Mesenchymal stem cell (in vitro differentiated cells and primary cell): ENCODE data around the gene CCT5.
"Not testable (repeated sequence)": the region's sequence is repeated elsewhere in the genome, so short reads cannot be mapped to it uniquely, and the experiment has no call there.

ENCODE experiments used
- DNase-seq: peaks from one replicate; pipeline ENCODE4 v3.0.0-alpha.2; 2013
- H2AFZ ChIP-seq: one replicate; pipeline ENCODE4 v1.6.1; 2013; ENCODE audit warnings: low read depth, mild to moderate bottlenecking, control low read depth, inconsistent platforms, low read length, moderate library complexity
- H2AK5ac ChIP-seq: 2 replicates; pipeline ENCODE4 v1.6.1; 2013; ENCODE audit warnings: low read length, moderate library complexity, mild to moderate bottlenecking, inconsistent platforms; ENCODE audit not compliant: severe bottlenecking
- H2BK120ac ChIP-seq: one replicate; pipeline ENCODE4 v1.6.1; 2013; ENCODE audit warnings: low read depth, mild to moderate bottlenecking, inconsistent platforms, low read length, moderate library complexity
- H2BK12ac ChIP-seq, 2 experiments: one replicate each; pipeline ENCODE4 v1.6.1; 2013; ENCODE audit warnings: inconsistent platforms in 2 of 2, low read length in 2 of 2, mild to moderate bottlenecking in 2 of 2, moderate library complexity in 2 of 2, control low read depth in 1 of 2
- H2BK15ac ChIP-seq: one replicate; pipeline ENCODE4 v1.6.1; 2013; ENCODE audit warnings: mild to moderate bottlenecking, low read depth, inconsistent platforms; ENCODE audit not compliant: poor library complexity, severe bottlenecking
- H2BK5ac ChIP-seq: 2 replicates; pipeline ENCODE4 v1.6.1; 2013; ENCODE audit warnings: low read depth, mild to moderate bottlenecking, low read length, control low read depth, inconsistent platforms; ENCODE audit not compliant: poor library complexity, severe bottlenecking
- H3K14ac ChIP-seq, 2 experiments: one replicate each; pipeline ENCODE4 v1.6.1; 2013; ENCODE audit warnings: inconsistent platforms in 2 of 2, low read length in 2 of 2, control low read depth in 1 of 2, mild to moderate bottlenecking in 1 of 2, moderate library complexity in 1 of 2
- H3K18ac ChIP-seq, 2 experiments: one replicate each; pipeline ENCODE4 v1.6.1; 2013; ENCODE audit warnings: inconsistent platforms in 2 of 2, low read length in 2 of 2, control low read depth in 1 of 2, low read depth in 1 of 2, mild to moderate bottlenecking in 1 of 2
- H3K23ac ChIP-seq, 2 experiments: one replicate each; pipeline ENCODE4 v1.6.1; 2013; ENCODE audit warnings: inconsistent platforms in 2 of 2, low read length in 2 of 2, mild to moderate bottlenecking in 2 of 2, moderate library complexity in 2 of 2, control low read depth in 1 of 2
- H3K27ac ChIP-seq: 2 replicates; pipeline ENCODE4 v1.5.1; 2013; ENCODE audit warnings: mild to moderate bottlenecking, moderate library complexity, low read length, control low read depth, inconsistent platforms; ENCODE audit not compliant: poor library complexity, severe bottlenecking
- H3K27me3 ChIP-seq, 2 experiments: 2 replicates each; pipeline versions ENCODE4 v1.6.1 to v1.7.0; 2013; ENCODE audit warnings: low read length in 2 of 2, mild to moderate bottlenecking in 2 of 2, moderate library complexity in 2 of 2, control low read depth in 1 of 2, inconsistent platforms in 1 of 2; ENCODE audit not compliant: control insufficient read depth in 1 of 2, insufficient read depth in 1 of 2
- H3K36me3 ChIP-seq, 2 experiments: 2 replicates each; pipeline versions ENCODE4 v1.6.1 to v1.7.0; 2013; ENCODE audit warnings: low read length in 2 of 2, control low read depth in 1 of 2, inconsistent platforms in 1 of 2, low read depth in 1 of 2, mild to moderate bottlenecking in 1 of 2; ENCODE audit not compliant: insufficient read depth in 2 of 2, control insufficient read depth in 1 of 2
- H3K4ac ChIP-seq, 2 experiments: one replicate each; pipeline ENCODE4 v1.6.1; 2013; ENCODE audit warnings: inconsistent platforms in 2 of 2, low read length in 2 of 2, mild to moderate bottlenecking in 2 of 2, moderate library complexity in 2 of 2, control low read depth in 1 of 2, low read depth in 1 of 2
- H3K4me1 ChIP-seq: 2 replicates; pipeline ENCODE4 v1.6.1; 2013; ENCODE audit warnings: low read depth, low read length, control low read depth; ENCODE audit not compliant: control insufficient read depth, insufficient read depth
- H3K4me2 ChIP-seq: 2 replicates; pipeline ENCODE4 v1.6.1; 2013; ENCODE audit warnings: low read length, mild to moderate bottlenecking, inconsistent platforms; ENCODE audit not compliant: poor library complexity, severe bottlenecking
- H3K4me3 ChIP-seq, 2 experiments: 2 replicates each; pipeline versions ENCODE4 v1.5.1 to v1.7.0; 2013; ENCODE audit warnings: low read length in 2 of 2, mild to moderate bottlenecking in 2 of 2, control low read depth in 1 of 2, low read depth in 1 of 2; ENCODE audit not compliant: insufficient read depth in 1 of 2
- H3K79me1 ChIP-seq: replicated peaks from 2 replicates; pipeline ENCODE4 v1.6.1; 2013; ENCODE audit warnings: mild to moderate bottlenecking, control low read depth, low read length, inconsistent platforms; ENCODE audit not compliant: poor library complexity, severe bottlenecking
- H3K9ac ChIP-seq: 2 replicates; pipeline ENCODE4 v1.7.0; 2013; ENCODE audit warnings: mild to moderate bottlenecking, low read length, moderate library complexity
- H3K9me3 ChIP-seq: 2 replicates; pipeline ENCODE4 v1.7.0; 2013; ENCODE audit warnings: mild to moderate bottlenecking, low read length; ENCODE audit not compliant: control insufficient read depth
- H4K8ac ChIP-seq: one replicate; pipeline ENCODE4 v1.6.1; 2013; ENCODE audit warnings: inconsistent platforms, mild to moderate bottlenecking, low read length, moderate library complexity
- H4K91ac ChIP-seq: one replicate; pipeline ENCODE4 v1.6.1; 2013; ENCODE audit warnings: mild to moderate bottlenecking, low read length, inconsistent platforms
- WGBS: methylation state at CpG from one replicate; pipeline ENCODE4 v1.1.7; 2013; ENCODE audit warnings: mixed read lengths; 5-methylcytosine and 5-hydroxymethylcytosine counted together

Gene CCT5

DNA sequence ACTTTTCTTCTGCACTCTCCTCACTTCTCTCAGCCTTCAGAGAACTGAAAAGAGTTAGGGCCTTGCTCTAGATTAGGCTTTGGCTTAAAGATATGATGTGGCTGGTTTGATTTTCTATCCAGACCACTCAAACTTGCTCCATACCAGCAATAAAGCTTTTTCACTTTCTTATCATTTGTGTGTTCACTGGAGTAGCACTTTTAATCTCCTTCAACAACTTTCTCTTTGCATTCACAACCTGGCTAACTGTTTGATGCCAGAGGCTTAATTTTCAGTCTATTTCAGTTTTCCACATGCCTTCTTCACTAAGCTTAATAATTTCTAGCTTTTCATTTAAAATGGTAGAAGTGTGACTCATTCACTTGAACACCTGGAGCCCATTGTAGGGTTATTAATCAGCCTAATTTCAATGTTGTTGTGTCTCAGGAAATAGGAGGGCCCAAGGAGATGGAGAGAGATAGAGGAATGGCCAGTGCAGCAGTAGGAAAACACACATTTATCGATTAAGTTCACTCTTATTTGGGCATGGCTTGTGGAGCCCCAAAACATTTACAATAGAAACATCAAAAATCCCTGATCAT lies 6.3 kb upstream of the CCT5 start:
- Histone ChIP-seq H3K36me3 (peaks cover 4 to 5% of the 10 kb centered on the region in 2 experiments), H3K4me1 (peaks cover 8% of the 10 kb centered on the region), H3K79me1 (peaks cover 31% of the 10 kb centered on the region), H3K4ac (no peak overlapping the region), H4K91ac (no peak overlapping the region), H3K14ac (no peak overlapping the region), H3K27me3 (no peaks in the 10 kb centered on the region), H3K23ac (no peak overlapping the region), H3K27ac (peak overlapping the region; percentile 57), H3K4me3 (no peak overlapping the region), H3K18ac (no peak overlapping the region), H3K9ac (no peak overlapping the region), H2AK5ac (no peak overlapping the region), H2BK5ac (no peak overlapping the region), H3K9me3 (no peaks in the 10 kb centered on the region), H2BK15ac (no peak overlapping the region), H2BK12ac (no peak overlapping the region), H3K4me2 (no peak overlapping the region), H2BK120ac (no peak overlapping the region), H4K8ac (no peak overlapping the region), H2AFZ (no peak overlapping the region)
- no peak for DNase-seq
- no CpG with 5 or more reads among the region's 1 CpG for WGBS

GRCh38 chr5:10244342-10244944 lies 5.6 kb upstream of the CCT5 start:
- no peak overlapping the region for H2BK5ac ChIP-seq
- H3K14ac ChIP-seq: no peak overlapping the region
- 98% methylated on average over 8 of the region's 10 CpGs for WGBS
- peak overlapping the region; percentile 18 for H2AK5ac ChIP-seq
- no peak overlapping the region for H3K4me2 ChIP-seq
- no peak overlapping the region for H3K4ac ChIP-seq
- H3K23ac ChIP-seq: no peak overlapping the region
- no peaks in the 10 kb centered on the region for H3K9me3 ChIP-seq
- no peak overlapping the region for H3K18ac ChIP-seq
- H3K79me1 ChIP-seq: peaks cover 33% of the 10 kb centered on the region
- no peak overlapping the region for H2AFZ ChIP-seq
- H2BK15ac ChIP-seq: no peak overlapping the region
- no peak overlapping the region for H3K9ac ChIP-seq
- DNase-seq: no peak
- no peak overlapping the region for H4K8ac ChIP-seq
- H3K4me1 ChIP-seq: peaks cover 11% of the 10 kb centered on the region
- no peak overlapping the region for H4K91ac ChIP-seq
- no peak overlapping the region for H2BK120ac ChIP-seq
- no peak overlapping the region for H3K4me3 ChIP-seq
- H3K36me3 ChIP-seq: peaks cover 0 to 2% of the 10 kb centered on the region in 2 experiments
- H3K27me3 ChIP-seq: no peaks in the 10 kb centered on the region
- no peak overlapping the region for H2BK12ac ChIP-seq
- peak overlapping the region; percentile 57 for H3K27ac ChIP-seq

DNA sequence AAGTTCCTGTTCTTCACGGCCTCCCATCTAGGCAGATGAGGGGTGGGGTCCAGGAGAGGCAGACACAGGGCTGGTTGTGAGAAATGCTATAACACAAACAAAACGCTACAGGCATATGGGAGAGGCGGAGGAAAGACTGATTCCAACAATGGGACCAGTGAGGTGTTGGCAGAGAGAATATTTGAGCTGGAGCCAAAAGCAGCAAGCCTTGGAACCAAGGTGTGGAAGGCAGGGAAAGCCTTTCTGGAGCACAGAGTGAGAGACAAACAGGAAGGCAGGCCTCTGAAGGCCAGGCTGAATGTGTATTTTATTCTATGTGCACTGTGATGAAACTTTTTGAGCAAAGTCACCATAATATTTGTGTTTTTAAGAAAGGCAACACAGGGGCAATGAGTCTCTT lies 3.3 kb upstream of the CCT5 start:
- no peak overlapping the region for H2BK5ac ChIP-seq
- no peak overlapping the region for H3K14ac ChIP-seq
- H3K27ac ChIP-seq: no peak overlapping the region
- DNase-seq: no peak
- H3K36me3 ChIP-seq: peaks cover 0 to 2% of the 10 kb centered on the region in 2 experiments
- H3K4me2 ChIP-seq: no peak overlapping the region
- no peak overlapping the region for H2BK120ac ChIP-seq
- WGBS: 97% methylated on average over 3 of the region's 3 CpGs
- no peak overlapping the region for H3K4me3 ChIP-seq
- H2AK5ac ChIP-seq: no peak overlapping the region
- H2AFZ ChIP-seq: no peak overlapping the region
- no peak overlapping the region for H3K4ac ChIP-seq
- H4K8ac ChIP-seq: no peak overlapping the region
- no peak overlapping the region for H3K23ac ChIP-seq
- no peak overlapping the region for H4K91ac ChIP-seq
- no peak overlapping the region for H2BK15ac ChIP-seq
- H3K27me3 ChIP-seq: no peaks in the 10 kb centered on the region
- H3K9ac ChIP-seq: no peak overlapping the region
- no peak overlapping the region for H3K18ac ChIP-seq
- no peaks in the 10 kb centered on the region for H3K9me3 ChIP-seq
- H3K4me1 ChIP-seq: peaks cover 11% of the 10 kb centered on the region
- H3K79me1 ChIP-seq: peaks cover 23% of the 10 kb centered on the region
- H2BK12ac ChIP-seq: no peak overlapping the region

DNA sequence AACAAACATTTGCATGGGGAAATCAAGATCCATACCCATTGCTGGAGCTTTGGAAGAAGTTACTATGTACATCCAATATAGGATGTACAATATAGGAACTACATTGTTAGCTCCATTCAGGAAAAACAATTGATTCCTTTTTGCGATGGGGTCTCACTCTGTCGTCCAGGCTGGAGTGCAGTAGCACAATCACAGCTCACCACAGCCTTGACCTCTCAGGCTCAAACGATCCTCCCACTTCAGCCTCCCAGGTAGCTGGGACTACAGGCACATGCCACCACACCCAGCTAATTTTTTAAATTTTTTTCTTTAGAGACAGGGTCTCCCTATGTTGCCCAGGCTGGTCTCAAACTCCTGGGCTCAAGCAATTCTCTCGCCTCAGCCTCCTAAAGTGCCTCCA lies 2.9 kb upstream of the CCT5 start:
- H3K4me3 ChIP-seq, H3K36me3 ChIP-seq, H3K9ac ChIP-seq, H2AK5ac ChIP-seq, H4K91ac ChIP-seq, H3K27me3 ChIP-seq, H3K18ac ChIP-seq, H3K4me2 ChIP-seq, H2BK15ac ChIP-seq, H3K27ac ChIP-seq, H4K8ac ChIP-seq, DNase-seq, H3K9me3 ChIP-seq, H3K14ac ChIP-seq, H3K23ac ChIP-seq, H2AFZ ChIP-seq, H2BK5ac ChIP-seq, H3K4ac ChIP-seq, H2BK12ac ChIP-seq, H2BK120ac ChIP-seq: not testable (repeated sequence)
- H3K79me1 ChIP-seq: peaks cover 19% of the 10 kb centered on the region
- 94% methylated on average over 4 of the region's 4 CpGs for WGBS
- H3K4me1 ChIP-seq: peaks cover 14% of the 10 kb centered on the region
